Skin epidermis (tissue), 12 donors: ENCODE measurements around the gene BRWD1.
"Not testable (repeated sequence)": the region's sequence is repeated elsewhere in the genome, so short reads cannot be mapped to it uniquely, and the experiment has no call there.

Experiments used
- H3K27ac ChIP-seq, 21 experiments: fragments of 200-600 bp; sonication (generic) in 11 of 21; one replicate each; pipeline ENCODE4 v1.5.0; 2020; ENCODE audit warnings: mild to moderate bottlenecking in 3 of 21, inconsistent platforms in 2 of 21, moderate library complexity in 2 of 21
- H3K4me3 ChIP-seq, 7 experiments: fragments of 200-600 bp; sonication (generic) in 2 of 7; one replicate each; pipeline ENCODE4 v1.5.0; 2020; ENCODE audit warnings: inconsistent platforms in 2 of 7, mild to moderate bottlenecking in 2 of 7, moderate library complexity in 1 of 7

The BRWD1 gene

GRCh38 chr21:39307466-39307865, 6.0 kb downstream of the BRWD1 start:
- Histone ChIP-seq H3K27ac (no peak overlapping the region), H3K4me3 (no peak overlapping the region)

- Histone ChIP-seq H3K27ac (no peak overlapping the region), H3K4me3 (no peak overlapping the region)
These were observed 12.8 kb downstream of the BRWD1 start for GRCh38 chr21:39300587-39300986.

- Histone ChIP-seq H3K4me3 (no peak overlapping the region), H3K27ac (no peak overlapping the region)
These were observed 16.5 kb downstream of the BRWD1 start for GRCh38 chr21:39296891-39297290.

GRCh38 chr21:39288987-39289386, 24.4 kb downstream of the BRWD1 start:
- Histone ChIP-seq H3K4me3 (no peak overlapping the region), H3K27ac (no peak overlapping the region)

GRCh38 chr21:39282911-39283310, 30.5 kb downstream of the BRWD1 start:
- H3K27ac ChIP-seq, result no peak overlapping the region
- no peak overlapping the region for H3K4me3 ChIP-seq

- H3K4me3 ChIP-seq, result no peak overlapping the region
- no peak overlapping the region for H3K27ac ChIP-seq
These were observed 31.6 kb downstream of the BRWD1 start for GRCh38 chr21:39281853-39282252.

GRCh38 chr21:39281207-39281606, 32.2 kb downstream of the BRWD1 start:
- H3K27ac ChIP-seq, result no peak overlapping the region
- H3K4me3 ChIP-seq, result no peak overlapping the region

- Histone ChIP-seq H3K27ac (no peak overlapping the region), H3K4me3 (no peak overlapping the region)
These were observed 43.8 kb downstream of the BRWD1 start for GRCh38 chr21:39269620-39270019.

- Histone ChIP-seq H3K4me3 (no peak overlapping the region), H3K27ac (no peak overlapping the region)
These were observed 47.8 kb downstream of the BRWD1 start for GRCh38 chr21:39265603-39266002.

- Histone ChIP-seq H3K4me3 (no peak overlapping the region), H3K27ac (no peak overlapping the region)
These were observed 50.1 kb downstream of the BRWD1 start for GRCh38 chr21:39263372-39263771.

- H3K27ac ChIP-seq, result no peak overlapping the region
- no peak overlapping the region for H3K4me3 ChIP-seq
These were observed 55.2 kb downstream of the BRWD1 start for GRCh38 chr21:39258207-39258606.

GRCh38 chr21:39251326-39251725, 62.1 kb downstream of the BRWD1 start:
- Histone ChIP-seq H3K4me3 (no peak overlapping the region), H3K27ac (no peak overlapping the region)

GRCh38 chr21:39238275-39238674, 75.2 kb downstream of the BRWD1 start:
- no peak overlapping the region for H3K4me3 ChIP-seq
- H3K27ac ChIP-seq, result no peak overlapping the region

- Histone ChIP-seq H3K27ac (no peak overlapping the region), H3K4me3 (no peak overlapping the region)
These were observed 80.6 kb downstream of the BRWD1 start for GRCh38 chr21:39232861-39233291.

GRCh38 chr21:39224930-39225329, 88.5 kb downstream of the BRWD1 start:
- Histone ChIP-seq H3K27ac (no peak overlapping the region), H3K4me3 (no peak overlapping the region)

- no peak overlapping the region for H3K27ac ChIP-seq
- H3K4me3 ChIP-seq, result no peak overlapping the region
These were observed 91.4 kb downstream of the BRWD1 start for GRCh38 chr21:39221997-39222486.

GRCh38 chr21:39221282-39221996, 92.0 kb downstream of the BRWD1 start:
- no peak overlapping the region for H3K27ac ChIP-seq
- H3K4me3 ChIP-seq, result no peak overlapping the region

GRCh38 chr21:39220875-39221274, 92.6 kb downstream of the BRWD1 start:
- not testable (repeated sequence) for H3K4me3 ChIP-seq, H3K27ac ChIP-seq

- H3K27ac ChIP-seq, result no peak overlapping the region
These were observed 93.3 kb downstream of the BRWD1 start for GRCh38 chr21:39220150-39220549.

GRCh38 chr21:39218082-39218409, 95.4 kb downstream of the BRWD1 start:
- no peak overlapping the region for H3K27ac ChIP-seq
- no peak overlapping the region for H3K4me3 ChIP-seq

More at GRCh38 chr21:39220150-39220549, 93.3 kb downstream of the BRWD1 start:
- no peak overlapping the region for H3K4me3 ChIP-seq

- H3K27ac ChIP-seq, result no peak overlapping the region
- H3K4me3 ChIP-seq, result no peak overlapping the region
These were observed 95.9 kb downstream of the BRWD1 start for GRCh38 chr21:39217356-39218081.
